Colonic mucosa (tissue), 4 donors: ENCODE measurements around the gene TMF1. TPM values are rescaled to one million over a fixed set of nuclear protein-coding genes. Genes with fewer than 3 reads are reported as not detected.

Experiments
- DNase-seq: peaks from one replicate; pipeline ENCODE4 v3.0.0-alpha.2; 2020
- H3K27ac ChIP-seq: fragments of 200-600 bp; one replicate; pipeline ENCODE4 v1.8.0; 2021
- H3K27me3 ChIP-seq: fragments of 200-600 bp; one replicate; pipeline ENCODE4 v1.8.0; 2021
- H3K36me3 ChIP-seq: fragments of 200-600 bp; one replicate; pipeline ENCODE4 v1.8.0; 2021
- H3K4me1 ChIP-seq: fragments of 200-600 bp; one replicate; pipeline ENCODE4 v1.8.0; 2021; ENCODE audit warnings: mild to moderate bottlenecking
- H3K4me3 ChIP-seq: fragments of 200-600 bp; one replicate; pipeline ENCODE4 v1.8.0; 2021
- H3K9ac ChIP-seq, 2 donors: one replicate each; pipeline ENCODE4 v1.7.0; 2013; ENCODE audit warnings: control low read depth in 2 of 2, low read depth in 2 of 2, low read length in 2 of 2
- H3K9me3 ChIP-seq: fragments of 200-600 bp; one replicate; pipeline ENCODE4 v1.8.0; 2021
- CTCF ChIP-seq: fragments of 200-600 bp; IDR thresholded peaks from one replicate; pipeline ENCODE4 v1.8.0; 2022; ENCODE audit warnings: antibody characterized with exemption, mild to moderate bottlenecking
- intact Hi-C: fragments of 100-400 bp; cut with DNase I; formaldehyde crosslinking; loops from one replicate; pipeline ENCODE4 v1.14.1; 2022
- total RNA-seq, 2 donors: library from RNA; stranded (reverse); fragmentation: NEBNext Ultra II Directional in 1 of 2; extraction: Animal tissue kit (Norgen Biotek cat#: 25700) in 1 of 2; gene quantifications; one replicate each; pipeline ENCODE4 v1.2.1, GENCODE V29; 2021
- donor health status: healthy.
- donor health status: DM: no; HTN: no; CAD: no.
- donor health status: DM: no; HTN: no; CAD: no.

Gene TMF1
- total RNA-seq, 2 donors from 2014 or later, result 39.0 to 60.2 TPM

- H3K27ac ChIP-seq, result peak overlapping the region; percentile 93
Observed at GRCh38 chr3:69012800-69013252, 39.3 kb downstream of the TMF1 start.

GRCh38 chr3:69012100-69012799, 39.9 kb downstream of the TMF1 start:
- Histone ChIP-seq H3K36me3 (no peaks in the 10 kb centered on the region), H3K4me1 (no peaks in the 10 kb centered on the region), H3K9ac (peak overlapping the region; percentile 52 to 96), H3K9me3 (no peaks in the 10 kb centered on the region), H3K27ac (peak overlapping the region; percentile 93), H3K4me3 (peak overlapping the region; percentile 88), H3K27me3 (no peaks in the 10 kb centered on the region)
- intact Hi-C loops, result loop anchor here (5.0 kb wide), 1 partner anchor 40 kb away; the partner anchor contains the start of gene TMF1
- peak; percentile 22 for DNase-seq
- TF ChIP-seq CTCF, result no peak

More at GRCh38 chr3:69012800-69013252, 39.3 kb downstream of the TMF1 start:
- Histone ChIP-seq H3K36me3 (no peaks in the 10 kb centered on the region), H3K9ac (peak overlapping the region; percentile 52 to 96), H3K4me3 (peak overlapping the region; percentile 88), H3K27me3 (no peaks in the 10 kb centered on the region), H3K9me3 (no peaks in the 10 kb centered on the region), H3K4me1 (no peaks in the 10 kb centered on the region)
- peak; percentile 48 for DNase-seq
- no peak for TF ChIP-seq CTCF
- intact Hi-C loops, result loop anchor here (5.0 kb wide), 1 partner anchor 39 kb away; the partner anchor contains the start of gene TMF1

GRCh38 chr3:69011096-69011730, 40.9 kb downstream of the TMF1 start:
- no peak for TF ChIP-seq CTCF
- no peaks in the 10 kb centered on the region for H3K9me3 ChIP-seq
- no peak overlapping the region for H3K4me3 ChIP-seq
- no peaks in the 10 kb centered on the region for H3K36me3 ChIP-seq
- no peak overlapping the region for H3K27ac ChIP-seq
- intact Hi-C loops, result loop anchor here (5.0 kb wide), 1 partner anchor 41 kb away; the partner anchor contains the start of gene TMF1
- no peaks in the 10 kb centered on the region for H3K4me1 ChIP-seq
- no peak for DNase-seq
- no peaks in the 10 kb centered on the region for H3K27me3 ChIP-seq
- no peak overlapping the region for H3K9ac ChIP-seq

GRCh38 chr3:69009559-69010410, 42.3 kb downstream of the TMF1 start:
- Histone ChIP-seq H3K27ac (no peak overlapping the region), H3K4me3 (no peak overlapping the region), H3K27me3 (no peaks in the 10 kb centered on the region), H3K4me1 (no peaks in the 10 kb centered on the region), H3K9ac (no peak overlapping the region), H3K36me3 (no peaks in the 10 kb centered on the region), H3K9me3 (no peaks in the 10 kb centered on the region)
- no peak for DNase-seq
- intact Hi-C loops, result loop anchor here (5.0 kb wide), 1 partner anchor 43 kb away; the partner anchor contains the start of gene TMF1
- TF ChIP-seq CTCF, result no peak

GRCh38 chr3:69008980-69009379, 43.2 kb downstream of the TMF1 start:
- intact Hi-C loops, result no loop called here
- Histone ChIP-seq H3K9me3 (no peaks in the 10 kb centered on the region), H3K4me1 (no peaks in the 10 kb centered on the region), H3K36me3 (no peaks in the 10 kb centered on the region), H3K27me3 (no peaks in the 10 kb centered on the region), H3K4me3 (no peak overlapping the region), H3K27ac (no peak overlapping the region), H3K9ac (no peak overlapping the region)
- no peak for TF ChIP-seq CTCF
- no peak for DNase-seq
